Endothelial cell of umbilical vein (primary cell): ENCODE measurements around the gene CWC27.

Experiments used
- CTCF ChIP-seq, 2 donors: IDR thresholded peaks; 1 replicate in 1 of 2; 2 replicates in 1 of 2; pipeline ENCODE4 v1.5.1; 2011; ENCODE audit warnings: low read length in 2 of 2, mild to moderate bottlenecking in 2 of 2, moderate library complexity in 2 of 2, control low read depth in 1 of 2, inconsistent platforms in 1 of 2, low read depth in 1 of 2; ENCODE audit not compliant: insufficient read depth in 1 of 2; ENCODE audit errors: extremely low read depth in 1 of 2
- EZH2 ChIP-seq: IDR thresholded peaks from 2 replicates; pipeline ENCODE4 v1.6.1; 2012; ENCODE audit warnings: borderline replicate concordance, low read depth, mild to moderate bottlenecking, moderate library complexity, low read length, inconsistent platforms; ENCODE audit not compliant: severe bottlenecking
- FOS ChIP-seq: IDR thresholded peaks from 2 replicates; pipeline ENCODE4 v1.6.1; 2011; ENCODE audit warnings: mild to moderate bottlenecking, low read length, moderate library complexity, borderline replicate concordance; ENCODE audit not compliant: insufficient read depth
- GATA2 ChIP-seq: IDR thresholded peaks from 2 replicates; pipeline ENCODE4 v1.7.0; 2011; ENCODE audit warnings: low read depth, mild to moderate bottlenecking, moderate library complexity, mixed read lengths, low read length; ENCODE audit not compliant: insufficient read length, insufficient read depth
- JUN ChIP-seq: IDR thresholded peaks from 2 replicates; pipeline ENCODE4 v1.6.1; 2011; ENCODE audit warnings: borderline replicate concordance, low read depth; ENCODE audit not compliant: insufficient read length, insufficient read depth
- MYC ChIP-seq: IDR thresholded peaks from one replicate; pipeline ENCODE4 v1.6.1; 2011; ENCODE audit warnings: mild to moderate bottlenecking, low read depth, low read length
- POLR2A ChIP-seq: IDR thresholded peaks from 2 replicates; pipeline ENCODE4 v1.6.1; 2012; ENCODE audit warnings: low read depth, mild to moderate bottlenecking, control low read depth, low read length
- POLR2AphosphoS5 ChIP-seq: IDR thresholded peaks from 2 replicates; pipeline ENCODE4 v1.6.1; 2012; ENCODE audit warnings: low read depth, mild to moderate bottlenecking, control low read depth, low read length, moderate library complexity; ENCODE audit not compliant: insufficient read depth
- TF ChIP-seq, protein P1 (sequence below): IDR thresholded peaks from 2 replicates; pipeline ENCODE4 v1.6.1; 2011; ENCODE audit not compliant: insufficient read depth, insufficient read length

- no peak for TF ChIP-seq MYC
- TF ChIP-seq CTCF (IDR thresholded peaks at IDR 0.05; ENCODE audit: extremely low read depth in 1 of 2, insufficient read depth in 1 of 2, low read depth in 1 of 2, low read length in 2 of 2) = no peak
- TF ChIP-seq POLR2A = no peak
- no peak for TF ChIP-seq EZH2
- no peak for TF ChIP-seq FOS
- no peak for TF ChIP-seq GATA2
- TF ChIP-seq POLR2AphosphoS5 = no peak
- TF ChIP-seq, protein P1, sequence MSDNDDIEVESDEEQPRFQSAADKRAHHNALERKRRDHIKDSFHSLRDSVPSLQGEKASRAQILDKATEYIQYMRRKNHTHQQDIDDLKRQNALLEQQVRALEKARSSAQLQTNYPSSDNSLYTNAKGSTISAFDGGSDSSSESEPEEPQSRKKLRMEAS = no peak
- no peak for TF ChIP-seq JUN
Observed at GRCh38 chr5:64954518-64954917, 185.8 kb downstream of the CWC27 start.
